Endothelial cell of umbilical vein (primary cell): ENCODE data around the gene SPSB2. TPM values are rescaled to one million over a fixed set of nuclear protein-coding genes. Genes with fewer than 3 reads are reported as not detected.

Experiments used
- Bru-seq: library from RNA; stranded (reverse); fragments of 400-500 nt; gene quantifications from one replicate; lab custom pipeline; 2021; lab: Mats Ljungman, UMichigan
- BruChase-seq, 2 experiments: library from RNA; stranded (reverse); fragments of 400-500 nt; gene quantifications; one replicate each; lab custom pipeline; 2021; lab: Mats Ljungman, UMichigan
- BruUV-seq: library from RNA; stranded (reverse); fragments of 400-500 nt; replicated peaks from 2 replicates; lab custom pipeline; 2021; lab: Mats Ljungman, UMichigan
- CTCF ChIA-PET: fragments of 300-600, 350-600 bp; sonication (Branson Sonifier 250); formaldehyde crosslinking; loops from one replicate; lab custom pipeline; 2021; ENCODE audit warnings: antibody characterized with exemption, inconsistent platforms; lab: Charles Lee
- POLR2A ChIA-PET: fragments of 300-600, 350-600 bp; sonication (Branson Sonifier 250); formaldehyde crosslinking; loops from one replicate; lab custom pipeline; 2021; ENCODE audit warnings: antibody characterized with exemption, inconsistent platforms; lab: Charles Lee
- DNase-seq: peaks from one replicate; pipeline ENCODE4 v3.0.0-alpha.2; 2011; ENCODE audit warnings: low read depth, low spot score
- FAIRE-seq: peaks from 2 replicates; lab custom pipeline; 2011; peaks lifted over from hg19 to GRCh38; lab: Jason Lieb, UNC
- H2AFZ ChIP-seq: 2 replicates; pipeline ENCODE4 v1.6.0; 2012; ENCODE audit warnings: low read depth, low read length, control low read depth, inconsistent platforms
- H3K27ac ChIP-seq: 2 replicates; pipeline ENCODE4 v1.5.1; 2011; ENCODE audit warnings: low read depth, mild to moderate bottlenecking, control low read depth, low read length, moderate library complexity; ENCODE audit not compliant: insufficient read depth
- H3K27me3 ChIP-seq, 2 experiments: 2 replicates each; pipeline versions ENCODE4 v1.6.0 to v1.6.1; 2011; ENCODE audit warnings: low read length in 2 of 2, mixed read lengths in 1 of 2; ENCODE audit not compliant: control insufficient read depth in 2 of 2, insufficient read depth in 2 of 2
- H3K36me3 ChIP-seq, 2 experiments: 2 replicates in 1 of 2; 3 replicates in 1 of 2; pipeline ENCODE4 v1.5.1; 2011; ENCODE audit warnings: low read length in 2 of 2, mild to moderate bottlenecking in 1 of 2, moderate library complexity in 1 of 2; ENCODE audit not compliant: control insufficient read depth in 2 of 2, insufficient read depth in 2 of 2; ENCODE audit errors: extremely low read depth in 1 of 2
- H3K4me1 ChIP-seq: 3 replicates; pipeline ENCODE4 v1.5.1; 2011; ENCODE audit warnings: mild to moderate bottlenecking, low read length; ENCODE audit not compliant: control insufficient read depth, insufficient read depth; ENCODE audit errors: extremely low read depth
- H3K4me2 ChIP-seq: 2 replicates; pipeline ENCODE4 v1.6.1; 2011; ENCODE audit warnings: low read length, control low read depth, mixed read lengths; ENCODE audit not compliant: insufficient read depth
- H3K4me3 ChIP-seq, 3 experiments: fragments of 200-600 bp in 1 of 3; sonication (generic), shearing (Covaris generic) in 1 of 3; replicated peaks in 1 of 3; 2 replicates each; pipeline ENCODE4 v1.5.1; 2011 to 2016; ENCODE audit warnings: control low read depth in 3 of 3, low read length in 3 of 3, mild to moderate bottlenecking in 2 of 3, inconsistent platforms in 1 of 3, low read depth in 1 of 3, moderate library complexity in 1 of 3; ENCODE audit not compliant: insufficient read depth in 1 of 3
- H3K79me2 ChIP-seq: 2 replicates; pipeline ENCODE4 v1.6.0; 2012; ENCODE audit warnings: low read length, inconsistent platforms; ENCODE audit not compliant: control insufficient read depth, insufficient read depth
- H3K9ac ChIP-seq: replicated peaks from 2 replicates; pipeline ENCODE3; 2011; ENCODE audit warnings: low read length, control low read depth; ENCODE audit not compliant: insufficient read depth; ENCODE audit errors: extremely low read depth
- H3K9me1 ChIP-seq: replicated peaks from 3 replicates; pipeline ENCODE4 v1.6.0; 2011; ENCODE audit warnings: mild to moderate bottlenecking, low read length; ENCODE audit not compliant: control insufficient read depth, insufficient read depth; ENCODE audit errors: extremely low read depth
- H3K9me3 ChIP-seq: replicated peaks from 2 replicates; pipeline ENCODE4 v1.5.1; 2012; ENCODE audit warnings: low read length, inconsistent platforms; ENCODE audit not compliant: control insufficient read depth, insufficient read depth
- H4K20me1 ChIP-seq: replicated peaks from 2 replicates; pipeline ENCODE3; 2011; ENCODE audit warnings: mild to moderate bottlenecking, low read length; ENCODE audit not compliant: control insufficient read depth, insufficient read depth; ENCODE audit errors: extremely low read depth
- EZH2 ChIP-seq: IDR thresholded peaks from 2 replicates; pipeline ENCODE4 v1.6.1; 2012; ENCODE audit warnings: borderline replicate concordance, low read depth, mild to moderate bottlenecking, moderate library complexity, low read length, inconsistent platforms; ENCODE audit not compliant: severe bottlenecking
- JUN ChIP-seq: IDR thresholded peaks from 2 replicates; pipeline ENCODE4 v1.6.1; 2011; ENCODE audit warnings: borderline replicate concordance, low read depth; ENCODE audit not compliant: insufficient read length, insufficient read depth
- POLR2A ChIP-seq: IDR thresholded peaks from 2 replicates; pipeline ENCODE4 v1.6.1; 2012; ENCODE audit warnings: low read depth, mild to moderate bottlenecking, control low read depth, low read length
- POLR2AphosphoS5 ChIP-seq: IDR thresholded peaks from 2 replicates; pipeline ENCODE4 v1.6.1; 2012; ENCODE audit warnings: low read depth, mild to moderate bottlenecking, control low read depth, low read length, moderate library complexity; ENCODE audit not compliant: insufficient read depth
- dilution Hi-C: fragments of 300-500 bp; cut with MboI; formaldehyde crosslinking; loops from one replicate; pipeline ENCODE4 v1.15.0; 2019; ENCODE audit warnings: low sequenced_read_pairs; ENCODE audit not compliant: extremely low pct_ligation_motif_present
- intact Hi-C: fragments of 100-400 bp; cut with micrococcal nuclease; formaldehyde crosslinking; loops from one replicate; pipeline ENCODE4 v1.10.0; 2022
- long read RNA-seq: library from polyadenylated mRNA; stranded (forward); transcript quantifications from one replicate; pipeline ENCODE4 v2.0.0, GENCODE V29; 2021
- polyA minus RNA-seq, 3 experiments: library from RNA; depleted of rRNA, polyadenylated mRNA; stranded (reverse); fragments of >200 nt; gene quantifications; 1 replicate in 1 of 3; 2 replicates in 2 of 3; pipeline ENCODE4 v1.2.3, GENCODE V29; 2011
- polyA plus RNA-seq, 4 experiments: library from polyadenylated mRNA; depleted of rRNA in 3 of 4; stranded (reverse) in 3 of 4; unstranded in 1 of 4; fragments of >200 nt; gene quantifications; 2 replicates each; pipeline versions ENCODE4 v1.2.1 to v1.2.3, GENCODE V29; 2011 to 2012; ENCODE audit warnings: missing spikeins in 1 of 4
- total RNA-seq: library from RNA; stranded (reverse); gene quantifications from 2 replicates; pipeline ENCODE4 v1.2.3, GENCODE V29; 2021
- TF ChIP-seq, protein P1 (sequence below): IDR thresholded peaks from 2 replicates; pipeline ENCODE4 v1.6.1; 2011; ENCODE audit not compliant: insufficient read depth, insufficient read length
- TF ChIP-seq, protein P2 (sequence below), 2 donors: IDR thresholded peaks; 1 replicate in 1 of 2; 2 replicates in 1 of 2; pipeline ENCODE4 v1.5.1; 2011; ENCODE audit warnings: low read length in 2 of 2, mild to moderate bottlenecking in 2 of 2, moderate library complexity in 2 of 2, control low read depth in 1 of 2, inconsistent platforms in 1 of 2, low read depth in 1 of 2; ENCODE audit not compliant: insufficient read depth in 1 of 2; ENCODE audit errors: extremely low read depth in 1 of 2

The SPSB2 gene, protein sequence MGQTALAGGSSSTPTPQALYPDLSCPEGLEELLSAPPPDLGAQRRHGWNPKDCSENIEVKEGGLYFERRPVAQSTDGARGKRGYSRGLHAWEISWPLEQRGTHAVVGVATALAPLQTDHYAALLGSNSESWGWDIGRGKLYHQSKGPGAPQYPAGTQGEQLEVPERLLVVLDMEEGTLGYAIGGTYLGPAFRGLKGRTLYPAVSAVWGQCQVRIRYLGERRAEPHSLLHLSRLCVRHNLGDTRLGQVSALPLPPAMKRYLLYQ
- total RNA-seq = 3.9 and 6.9 TPM in 2 replicates
- 3.8 and 5.6 TPM in 2 replicates for polyA plus RNA-seq
- polyA plus RNA-seq (2011; cell fraction: cytosol; rRNA removed) = 3.0 and 3.6 TPM in 2 replicates
- polyA plus RNA-seq (2011; cell fraction: nucleus; rRNA removed) = 1.5 and 1.8 TPM in 2 replicates
- 3.3 and 4.1 TPM in 2 replicates for polyA plus RNA-seq (2012)
- 0.79 and 1.0 TPM in 2 replicates for polyA minus RNA-seq
- 4.4 TPM for polyA minus RNA-seq (2011; cell fraction: cytosol; rRNA and poly(A)+ RNA removed)
- 0.58 and 1.2 TPM in 2 replicates for polyA minus RNA-seq (2011; cell fraction: nucleus; rRNA and poly(A)+ RNA removed)
- Bru-seq, nascent RNA = percentile 50 among the genes with signal in this experiment
- BruChase-seq, experiment 1, labeled RNA remaining after a 6-hour chase = percentile 33 among the genes with signal in this experiment
- percentile 32 among the genes with signal in this experiment for BruChase-seq, experiment 2, labeled RNA remaining after a 2-hour chase
- long read RNA-seq, partial matches to known transcripts = 1 of 5 reads
- long read RNA-seq, other reads (novel, unspliced or antisense) = 4 of 5 reads

DNA sequence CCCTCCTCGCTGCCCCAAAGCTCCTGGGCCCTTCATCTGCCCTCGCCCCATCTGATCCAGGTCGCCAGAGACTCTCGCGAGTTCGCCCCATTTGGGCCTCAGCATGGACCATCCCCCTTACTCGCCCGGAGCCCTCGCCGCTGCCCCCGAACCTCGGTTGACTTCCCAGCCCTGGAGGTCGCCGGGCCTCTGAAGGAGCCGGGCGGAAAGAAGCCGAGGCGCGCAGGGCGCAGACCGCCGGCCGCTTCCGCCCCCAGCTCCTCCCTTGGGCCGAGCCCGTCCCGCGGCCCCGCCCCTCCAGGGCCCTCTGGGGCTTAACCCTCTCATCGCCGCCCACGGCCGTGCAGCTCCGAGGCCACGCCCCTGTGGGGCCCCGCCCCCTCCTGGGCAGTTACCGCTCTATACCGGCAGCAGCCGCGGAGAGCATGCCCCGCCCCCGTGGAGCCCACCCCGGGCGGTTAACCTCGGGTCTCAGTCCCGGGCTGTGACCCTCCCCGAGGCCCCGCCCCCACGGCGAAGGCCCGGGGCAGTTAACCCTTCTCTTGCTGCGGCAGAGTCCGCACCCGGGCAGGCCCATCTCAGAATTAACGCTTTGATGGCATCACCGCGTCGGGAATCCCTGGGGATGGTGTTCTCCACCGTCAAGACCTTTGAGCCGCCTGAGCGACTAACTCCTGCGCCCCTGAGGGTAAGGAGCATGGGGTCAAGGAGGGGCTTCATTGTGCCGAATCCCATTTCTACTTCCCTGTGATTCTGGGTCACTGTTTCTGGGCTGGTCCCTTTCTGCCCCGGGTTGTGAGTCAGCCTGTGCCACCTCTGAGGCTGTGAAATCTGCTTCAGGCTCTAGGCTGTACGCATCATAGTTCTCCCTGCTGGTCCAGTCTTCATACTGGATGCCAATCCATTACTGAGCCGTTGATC is at the start of gene SPSB2:
Gene SPSB2 (minus strand): TSS at position 210 of the 921 bp plus-strand sequence. CDS start 402 bp downstream, outside the sequence.
- peak within 1 kb of the TSS; percentile 92 for H3K9ac ChIP-seq
- dilution Hi-C loops (no loop called here), intact Hi-C loops (loop anchor here (1.0 to 5.0 kb wide), 3 partner anchors 18 to 234 kb away; partner anchors contain the start of genes C1R and C1RL)
- H3K36me3 ChIP-seq = peaks cover 0 to 22% of the 10 kb centered on the region in 2 experiments
- FAIRE-seq (peak; percentile 95), DNase-seq (peak; percentile 96)
- H3K4me2 ChIP-seq = peak within 1 kb of the TSS; percentile 98
- TF ChIP-seq, protein P1, sequence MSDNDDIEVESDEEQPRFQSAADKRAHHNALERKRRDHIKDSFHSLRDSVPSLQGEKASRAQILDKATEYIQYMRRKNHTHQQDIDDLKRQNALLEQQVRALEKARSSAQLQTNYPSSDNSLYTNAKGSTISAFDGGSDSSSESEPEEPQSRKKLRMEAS = no peak
- TF ChIP-seq EZH2 (no peak), POLR2A (peak; percentile 91), JUN (no peak), POLR2AphosphoS5 (peak; percentile 93)
- TF ChIP-seq, protein P2, sequence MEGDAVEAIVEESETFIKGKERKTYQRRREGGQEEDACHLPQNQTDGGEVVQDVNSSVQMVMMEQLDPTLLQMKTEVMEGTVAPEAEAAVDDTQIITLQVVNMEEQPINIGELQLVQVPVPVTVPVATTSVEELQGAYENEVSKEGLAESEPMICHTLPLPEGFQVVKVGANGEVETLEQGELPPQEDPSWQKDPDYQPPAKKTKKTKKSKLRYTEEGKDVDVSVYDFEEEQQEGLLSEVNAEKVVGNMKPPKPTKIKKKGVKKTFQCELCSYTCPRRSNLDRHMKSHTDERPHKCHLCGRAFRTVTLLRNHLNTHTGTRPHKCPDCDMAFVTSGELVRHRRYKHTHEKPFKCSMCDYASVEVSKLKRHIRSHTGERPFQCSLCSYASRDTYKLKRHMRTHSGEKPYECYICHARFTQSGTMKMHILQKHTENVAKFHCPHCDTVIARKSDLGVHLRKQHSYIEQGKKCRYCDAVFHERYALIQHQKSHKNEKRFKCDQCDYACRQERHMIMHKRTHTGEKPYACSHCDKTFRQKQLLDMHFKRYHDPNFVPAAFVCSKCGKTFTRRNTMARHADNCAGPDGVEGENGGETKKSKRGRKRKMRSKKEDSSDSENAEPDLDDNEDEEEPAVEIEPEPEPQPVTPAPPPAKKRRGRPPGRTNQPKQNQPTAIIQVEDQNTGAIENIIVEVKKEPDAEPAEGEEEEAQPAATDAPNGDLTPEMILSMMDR (IDR thresholded peaks at IDR 0.05; ENCODE audit: extremely low read depth in 1 of 2, insufficient read depth in 1 of 2, low read depth in 1 of 2, low read length in 2 of 2) = no peak
- ChIA-PET POLR2A (interaction anchor here (1.1 to 2.1 kb wide), 7 partner anchors 18 to 120 kb away, joined by 3 to 16 read pairs (median 5); partner anchors contain the start of genes C12orf57, CDCA3, MLF2 and PTMS), CTCF (interaction anchor here (0.8 to 4.3 kb wide), 32 partner anchors 9 to 238 kb away, joined by 3 to 74 read pairs (median 5); partner anchors contain the start of genes C12orf57, C1RL, CDCA3 and LRRC23)
- no peaks in the 10 kb centered on the region for H3K9me1 ChIP-seq
- H3K27ac ChIP-seq = peak within 1 kb of the TSS; percentile 60
- no peaks in the 10 kb centered on the region for H3K9me3 ChIP-seq
- H3K4me1 ChIP-seq = peaks cover 34% of the 10 kb centered on the region
- H3K4me3 ChIP-seq = peak within 1 kb of the TSS; percentile 59 to 92 (median 84)
- H2AFZ ChIP-seq = peak within 1 kb of the TSS; percentile 87
- BruUV-seq = no TSS peak
- H3K79me2 ChIP-seq = peaks cover 30% of the 10 kb centered on the region
- H4K20me1 ChIP-seq = no peaks in the 10 kb centered on the region
- no peaks in the 10 kb centered on the region for H3K27me3 ChIP-seq
